Sigmoid colon (tissue), 7 donors: Measurements from ENCODE around the gene IQCK. TPM values are rescaled to one million over a fixed set of nuclear protein-coding genes. Genes with fewer than 3 reads are reported as not detected.

ENCODE experiments used
- DNase-seq: peaks from one replicate; pipeline ENCODE4 v3.0.0-alpha.2; 2019
- H3K27ac ChIP-seq, 4 donors: fragments of 200-600 bp; sonication (generic); one replicate each; pipeline ENCODE4 v1.5.1; 2016 to 2019; ENCODE audit warnings: mild to moderate bottlenecking in 1 of 4
- H3K27me3 ChIP-seq, 3 donors: fragments of 200-600 bp; sonication (generic); one replicate each; pipeline ENCODE4 v1.5.1; 2019; ENCODE audit warnings: mild to moderate bottlenecking in 1 of 3
- H3K36me3 ChIP-seq, 4 donors: fragments of 200-600 bp; sonication (generic); one replicate each; pipeline ENCODE4 v1.5.1; 2016 to 2019
- H3K4me1 ChIP-seq, 4 donors: fragments of 200-600 bp; sonication (generic); one replicate each; pipeline ENCODE4 v1.5.1; 2017 to 2019
- H3K4me3 ChIP-seq, 4 donors: fragments of 200-600 bp; sonication (generic); one replicate each; pipeline ENCODE4 v1.5.1; 2017 to 2019; ENCODE audit warnings: mild to moderate bottlenecking in 2 of 4, moderate library complexity in 1 of 4
- H3K9me3 ChIP-seq, 4 donors: fragments of 200-600 bp in 3 of 4; sonication (generic) in 3 of 4; one replicate each; pipeline versions ENCODE4 v1.5.1 to v1.6.1; 2013 to 2019
- CTCF ChIP-seq, 4 experiments: fragments of 450-650 bp in 3 of 4; fragments of 200-600 bp in 1 of 4; IDR thresholded peaks; one replicate each; pipeline ENCODE4 v1.5.1; 2016 to 2019; ENCODE audit warnings: antibody characterized with exemption in 4 of 4, mild to moderate bottlenecking in 3 of 4, moderate library complexity in 2 of 4
- EP300 ChIP-seq, 4 donors: sonication (generic); formaldehyde crosslinking; IDR thresholded peaks; one replicate each; pipeline ENCODE4 v1.6.1; 2017; ENCODE audit warnings: antibody characterized with exemption in 4 of 4
- POLR2A ChIP-seq, 2 donors: fragments of 450-650 bp; IDR thresholded peaks; one replicate each; pipeline ENCODE4 v1.6.1; 2016; ENCODE audit warnings: antibody characterized with exemption in 2 of 2, mild to moderate bottlenecking in 2 of 2, moderate library complexity in 2 of 2
- POLR2AphosphoS5 ChIP-seq, 4 donors: sonication (generic); formaldehyde crosslinking; IDR thresholded peaks; one replicate each; pipeline ENCODE4 v1.6.1; 2017; ENCODE audit warnings: antibody characterized with exemption in 4 of 4
- WGBS, 2 donors: extraction: QIAGEN DNeasy Blood & Tissue Kit; methylation state at CpG; one replicate each; pipeline ENCODE4 v1.1.7; 2013; 5-methylcytosine and 5-hydroxymethylcytosine counted together
- intact Hi-C: fragments of 100-400 bp; cut with DNase I; formaldehyde crosslinking; loops from one replicate; pipeline ENCODE4 v1.15.1; 2023
- polyA plus RNA-seq, 3 donors: library from polyadenylated mRNA; stranded (reverse); fragments of 200-250 nt; gene quantifications; one replicate each; pipeline ENCODE4 v1.2.3, GENCODE V29; 2013
- total RNA-seq, 4 donors: library from RNA; depleted of rRNA; stranded (reverse); fragments of >200 nt; gene quantifications; one replicate each; pipeline ENCODE4 v1.1.0, GENCODE V29; 2016
- donor health status: healthy with polysubstance abuse.
- donor health status: Bipolar disorder and iron deficiency.
- donor health status: healthy.

Gene IQCK
- total and polyA plus RNA-seq, 7 donors: 5.1 to 16.6 (median 10.3) TPM

DNA sequence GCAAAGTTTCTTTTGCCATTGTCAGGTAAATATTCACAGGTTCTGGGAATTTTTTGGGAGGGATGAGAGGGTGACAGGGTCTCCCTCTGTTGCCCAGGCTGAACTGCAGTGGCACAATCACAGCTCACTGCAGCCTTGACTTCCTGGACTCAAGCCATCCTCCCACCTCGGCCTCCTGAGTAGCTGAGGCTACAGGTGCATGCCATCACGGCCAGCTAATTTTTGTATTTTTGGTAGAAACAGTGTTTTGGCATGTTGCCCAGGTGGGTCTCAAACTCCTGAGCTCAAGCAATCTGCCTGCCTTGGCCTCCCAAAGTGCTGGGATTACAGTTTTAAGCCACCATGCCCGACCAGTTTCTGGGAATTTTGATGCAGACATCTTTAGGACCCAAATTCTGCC, 53.0 kb downstream of the IQCK start:
- TF ChIP-seq POLR2A (IDR thresholded peaks at IDR 0.05) (no peak), POLR2AphosphoS5 (IDR thresholded peaks at IDR 0.05) (no peak), CTCF (IDR thresholded peaks at IDR 0.05) (no peak), EP300 (IDR thresholded peaks at IDR 0.05) (no peak)
- H3K4me3 ChIP-seq: no peak overlapping the region
- H3K4me1 ChIP-seq: peaks cover 0 to 8% (median 5%) of the 10 kb centered on the region in 4 donors
- DNase-seq: no peak
- H3K36me3 ChIP-seq: no peaks in the 10 kb centered on the region
- WGBS, 2 donors: 86 to 89% methylated on average over 3 of the region's 3 CpGs
- H3K27me3 ChIP-seq: no peaks in the 10 kb centered on the region
- intact Hi-C loops: no loop called here
- no peaks in the 10 kb centered on the region for H3K9me3 ChIP-seq
- H3K27ac ChIP-seq: no peak overlapping the region

DNA sequence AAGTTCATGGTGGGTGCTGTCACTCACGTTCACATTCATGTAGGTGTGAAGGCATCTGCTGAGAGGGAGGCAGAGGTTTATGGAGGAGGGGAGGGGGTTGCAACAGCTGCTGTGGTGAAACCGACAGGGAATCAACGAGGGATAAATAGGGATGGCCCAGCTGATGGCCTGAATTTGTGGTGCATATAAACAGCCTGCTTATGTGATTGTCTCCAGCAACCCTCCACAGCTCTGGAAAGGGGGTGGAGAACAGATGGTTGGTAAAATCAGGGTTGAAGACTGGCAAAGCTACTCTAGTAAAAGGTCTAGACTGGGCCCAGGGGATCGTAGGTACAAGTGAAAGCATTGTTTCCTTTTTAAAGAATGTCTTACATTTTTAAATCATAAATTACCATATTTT, 53.7 kb downstream of the IQCK start:
- DNase-seq: no peak
- WGBS, 2 donors: 71 to 73% methylated on average over 4 of the region's 4 CpGs
- intact Hi-C loops: no loop called here
- Histone ChIP-seq H3K4me3 (no peak overlapping the region), H3K9me3 (no peaks in the 10 kb centered on the region), H3K27me3 (no peaks in the 10 kb centered on the region), H3K36me3 (no peaks in the 10 kb centered on the region), H3K4me1 (peaks cover 0 to 1% (median 0%) of the 10 kb centered on the region in 4 donors), H3K27ac (no peak overlapping the region)
- TF ChIP-seq CTCF (IDR thresholded peaks at IDR 0.05) (no peak), POLR2A (IDR thresholded peaks at IDR 0.05) (no peak), EP300 (IDR thresholded peaks at IDR 0.05) (no peak), POLR2AphosphoS5 (IDR thresholded peaks at IDR 0.05) (no peak)

GRCh38 chr16:19774024-19774423, 56.0 kb downstream of the IQCK start:
- Histone ChIP-seq H3K27me3 (no peaks in the 10 kb centered on the region), H3K4me3 (no peak overlapping the region), H3K36me3 (no peaks in the 10 kb centered on the region), H3K9me3 (no peaks in the 10 kb centered on the region), H3K27ac (no peak overlapping the region), H3K4me1 (no peaks in the 10 kb centered on the region)
- DNase-seq: no peak
- TF ChIP-seq POLR2A (IDR thresholded peaks at IDR 0.05) (no peak), EP300 (IDR thresholded peaks at IDR 0.05) (no peak), POLR2AphosphoS5 (IDR thresholded peaks at IDR 0.05) (no peak), CTCF (IDR thresholded peaks at IDR 0.05) (no peak)
- intact Hi-C loops: no loop called here
- 67 to 92% methylated on average over 2 of the region's 2 CpGs for WGBS, 2 donors

DNA sequence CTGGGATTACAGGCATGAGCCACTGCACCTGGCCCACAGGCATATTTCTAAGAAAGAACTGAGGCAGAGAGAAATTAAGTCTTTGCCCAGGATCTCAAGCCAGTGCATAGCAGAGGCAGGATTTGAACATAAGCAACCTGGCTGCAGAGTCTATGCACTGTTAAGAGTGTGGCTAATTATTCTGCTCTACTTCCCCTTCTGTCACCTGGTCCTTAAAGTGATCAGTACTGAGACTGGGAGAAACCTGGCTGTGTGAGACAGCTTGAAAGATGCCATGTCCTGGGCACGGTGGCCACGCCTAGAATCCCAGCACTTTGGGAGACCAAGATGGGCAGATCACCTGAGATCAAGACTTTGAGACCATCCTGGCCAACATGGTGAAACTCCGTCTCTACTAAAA, 58.1 kb downstream of the IQCK start:
- intact Hi-C loops: no loop called here
- 84 to 93% methylated on average over 3 of the region's 3 CpGs for WGBS, 2 donors
- Histone ChIP-seq H3K27me3 (no peaks in the 10 kb centered on the region), H3K4me3 (no peak overlapping the region), H3K36me3 (no peaks in the 10 kb centered on the region), H3K4me1 (no peaks in the 10 kb centered on the region), H3K9me3 (no peaks in the 10 kb centered on the region), H3K27ac (no peak overlapping the region)
- no peak for DNase-seq
- TF ChIP-seq POLR2AphosphoS5 (IDR thresholded peaks at IDR 0.05): no peak
- TF ChIP-seq EP300 (IDR thresholded peaks at IDR 0.05): no peak
- TF ChIP-seq POLR2A (IDR thresholded peaks at IDR 0.05): no peak
- TF ChIP-seq CTCF (IDR thresholded peaks at IDR 0.05): no peak

GRCh38 chr16:19776565-19776964, 58.5 kb downstream of the IQCK start:
- TF ChIP-seq EP300 (IDR thresholded peaks at IDR 0.05) (no peak), POLR2A (IDR thresholded peaks at IDR 0.05) (no peak), CTCF (IDR thresholded peaks at IDR 0.05) (no peak), POLR2AphosphoS5 (IDR thresholded peaks at IDR 0.05) (no peak)
- 85 to 92% methylated on average over 12 of the region's 12 CpGs for WGBS, 2 donors
- no peak overlapping the region for H3K4me3 ChIP-seq
- H3K27me3 ChIP-seq: no peaks in the 10 kb centered on the region
- no peak for DNase-seq
- intact Hi-C loops: no loop called here
- H3K36me3 ChIP-seq: no peaks in the 10 kb centered on the region
- no peaks in the 10 kb centered on the region for H3K9me3 ChIP-seq
- H3K27ac ChIP-seq: no peak overlapping the region
- H3K4me1 ChIP-seq: no peaks in the 10 kb centered on the region
